ENCODE data around the gene DCUN1D2. TPM values are rescaled to one million over a fixed set of nuclear protein-coding genes. Genes with fewer than 3 reads are reported as not detected.

The DCUN1D2 gene
- polyA plus RNA-seq, 1 experiment, result 11.0 TPM

DNA sequence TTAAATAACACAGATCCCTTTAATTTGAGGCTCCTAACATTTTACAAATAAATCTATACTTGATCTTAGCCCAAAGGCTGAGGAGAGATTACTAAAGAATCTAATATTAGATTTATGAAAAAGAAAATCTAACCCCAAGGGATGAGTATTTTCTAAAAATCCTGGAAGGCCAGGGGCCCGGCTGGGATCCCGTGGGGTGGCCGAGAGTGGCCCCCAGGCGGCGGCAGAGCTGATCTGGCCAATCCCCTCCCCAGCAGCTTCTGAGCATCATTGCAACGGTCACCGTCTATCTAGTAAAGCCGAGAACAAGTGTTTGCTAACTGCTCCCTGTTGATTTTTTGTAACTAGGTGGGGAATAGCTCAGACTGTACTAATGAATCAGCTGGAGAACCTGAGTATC, 74.7 kb downstream of the DCUN1D2 start:
- POLR2A ChIA-PET, result no interaction called here
- H3K9me3 ChIP-seq (ENCODE audit: control insufficient read depth, insufficient read depth, low read length), result peaks cover 4% of the 10 kb centered on the region; the same call in 1 of the 2 replicates
- H3K4me3 ChIP-seq (ENCODE audit: low read depth, low read length), result no peak overlapping the region
- no peak for TF ChIP-seq CTCF (IDR thresholded peaks at IDR 0.05; ENCODE audit: low read depth, low read length)
- CTCF ChIA-PET, result no interaction called here
- no peak overlapping the region for H3K27ac ChIP-seq (ENCODE audit: low read depth, low read length)
- no peak for DNase-seq (ENCODE audit: low read depth, low spot score)
- H3K27me3 ChIP-seq (ENCODE audit: control insufficient read depth, insufficient read depth, low read length), result peaks cover 7% of the 10 kb centered on the region

GRCh38 chr13:113415032-113415431, 75.5 kb downstream of the DCUN1D2 start:
- Histone ChIP-seq H3K4me3 (ENCODE audit: low read depth, low read length) (no peak overlapping the region), H3K27me3 (ENCODE audit: control insufficient read depth, insufficient read depth, low read length) (peaks cover 7% of the 10 kb centered on the region), H3K9me3 (ENCODE audit: control insufficient read depth, insufficient read depth, low read length) (peaks cover 4% of the 10 kb centered on the region; the same call in 1 of the 2 replicates), H3K27ac (ENCODE audit: low read depth, low read length) (no peak overlapping the region)
- no peak for TF ChIP-seq CTCF (IDR thresholded peaks at IDR 0.05; ENCODE audit: low read depth, low read length)
- ChIA-PET CTCF (no interaction called here), POLR2A (no interaction called here)
- no peak for DNase-seq (ENCODE audit: low read depth, low spot score)

DNA sequence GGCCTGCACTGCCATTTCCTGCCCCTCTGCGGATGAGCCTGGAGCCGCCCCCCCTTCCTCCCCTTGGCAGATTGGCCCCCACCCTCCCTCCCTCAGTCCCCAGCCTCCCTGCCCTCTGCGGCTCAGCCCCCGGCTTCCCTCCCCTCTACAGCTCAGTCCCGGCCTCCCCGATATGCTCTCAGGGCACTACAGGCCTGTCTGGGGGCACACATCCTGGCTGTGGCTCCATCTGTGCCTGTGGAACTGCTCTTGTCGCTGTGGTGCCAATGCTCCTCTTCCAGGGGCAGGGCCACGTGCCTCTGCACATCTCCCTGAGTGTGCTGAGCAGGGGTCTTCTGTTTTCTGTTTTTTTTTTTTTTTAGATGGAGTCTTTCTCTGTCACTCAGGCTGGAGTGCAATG, 76.2 kb downstream of the DCUN1D2 start:
- DNase-seq (ENCODE audit: low read depth, low spot score), result no peak
- ChIA-PET POLR2A (no interaction called here), CTCF (no interaction called here)
- H3K4me3 ChIP-seq (ENCODE audit: low read depth, low read length), result no peak overlapping the region
- peaks cover 4% of the 10 kb centered on the region; the same call in 1 of the 2 replicates for H3K9me3 ChIP-seq (ENCODE audit: control insufficient read depth, insufficient read depth, low read length)
- no peak for TF ChIP-seq CTCF (IDR thresholded peaks at IDR 0.05; ENCODE audit: low read depth, low read length)
- no peak overlapping the region for H3K27ac ChIP-seq (ENCODE audit: low read depth, low read length)
- peaks cover 7% of the 10 kb centered on the region for H3K27me3 ChIP-seq (ENCODE audit: control insufficient read depth, insufficient read depth, low read length)

DNA sequence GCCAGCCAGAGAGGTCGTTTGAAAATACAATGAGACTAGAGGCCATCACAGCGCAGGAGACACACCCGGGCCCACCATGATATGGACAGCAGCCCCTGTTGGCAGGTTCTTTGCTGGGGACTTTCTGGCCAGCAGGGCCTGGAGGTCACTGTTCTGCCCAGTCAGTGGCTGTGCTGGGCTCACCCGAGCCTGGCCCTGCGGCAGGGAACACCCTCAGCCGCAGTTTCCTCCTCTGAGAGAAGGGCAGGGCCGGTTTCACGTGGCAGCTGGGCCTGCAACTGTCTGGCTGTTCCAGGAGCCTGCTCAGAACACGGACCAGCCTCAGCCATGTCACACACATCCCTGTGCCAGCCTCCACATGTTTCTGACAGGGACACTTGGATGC, 76.6 kb downstream of the DCUN1D2 start:
- DNase-seq (ENCODE audit: low read depth, low spot score), result no peak

More for the DNA sequence above, 76.6 kb downstream of the DCUN1D2 start:
- POLR2A ChIA-PET, result no interaction called here
- Histone ChIP-seq H3K4me3 (ENCODE audit: low read depth, low read length) (no peak overlapping the region), H3K27me3 (ENCODE audit: control insufficient read depth, insufficient read depth, low read length) (peaks cover 7% of the 10 kb centered on the region), H3K9me3 (ENCODE audit: control insufficient read depth, insufficient read depth, low read length) (peaks cover 4% of the 10 kb centered on the region; the same call in 1 of the 2 replicates), H3K27ac (ENCODE audit: low read depth, low read length) (no peak overlapping the region)
- no peak for TF ChIP-seq CTCF (IDR thresholded peaks at IDR 0.05; ENCODE audit: low read depth, low read length)
- CTCF ChIA-PET, result no interaction called here
